Karpas-422 (cell line): Measurements from ENCODE around the gene TRUB1. TPM values are rescaled to one million over a fixed set of nuclear protein-coding genes. Genes with fewer than 3 reads are reported as not detected.

ENCODE experiments used
- DNase-seq: peaks from one replicate; pipeline ENCODE4 v3.0.0-alpha.2; 2015
- H2AFZ ChIP-seq: fragments of 200-600 bp; sonication (generic); 2 replicates; pipeline ENCODE4 v1.6.1; 2014; ENCODE audit warnings: antibody characterized with exemption, low read length, mixed read lengths
- H3K27ac ChIP-seq: fragments of 200-600 bp; sonication (generic); 2 replicates; pipeline ENCODE4 v1.5.1; 2014; ENCODE audit warnings: mild to moderate bottlenecking, low read length, moderate library complexity
- H3K27me3 ChIP-seq: fragments of 200-600 bp; sonication (generic); 2 replicates; pipeline ENCODE4 v1.6.1; 2014; ENCODE audit warnings: low read length, mixed read lengths
- H3K36me3 ChIP-seq: fragments of 200-600 bp; sonication (generic); 2 replicates; pipeline ENCODE4 v1.6.1; 2014; ENCODE audit warnings: low read length, mixed read lengths; ENCODE audit not compliant: insufficient read depth
- H3K4me1 ChIP-seq: fragments of 200-600 bp; sonication (generic); 2 replicates; pipeline ENCODE4 v1.6.1; 2014; ENCODE audit warnings: mild to moderate bottlenecking, low read length, mixed read lengths
- H3K4me2 ChIP-seq: fragments of 200-600 bp; sonication (generic); 2 replicates; pipeline ENCODE4 v1.6.1; 2014; ENCODE audit warnings: low read length, low read depth, mild to moderate bottlenecking; ENCODE audit not compliant: poor library complexity, severe bottlenecking
- H3K4me3 ChIP-seq: fragments of 200-600 bp; sonication (generic); 2 replicates; pipeline ENCODE4 v1.5.1; 2014; ENCODE audit warnings: mild to moderate bottlenecking, antibody characterized with exemption, low read length, mixed read lengths
- H3K79me2 ChIP-seq: fragments of 200-600 bp; sonication (generic); 2 replicates; pipeline ENCODE4 v1.6.1; 2014; ENCODE audit warnings: mild to moderate bottlenecking, low read length, mixed read lengths
- H3K9ac ChIP-seq: fragments of 200-600 bp; sonication (generic); 2 replicates; pipeline ENCODE4 v1.6.0; 2014; ENCODE audit warnings: low read length
- H3K9me2 ChIP-seq: fragments of 200-600 bp; sonication (generic), shearing (Covaris generic); replicated peaks from 2 replicates; pipeline ENCODE4 v1.6.0; 2014; ENCODE audit warnings: mild to moderate bottlenecking, low read length, moderate library complexity; ENCODE audit not compliant: insufficient read depth
- H3K9me3 ChIP-seq: fragments of 300-700, 200-600 bp; sonication (generic); 2 replicates; pipeline ENCODE4 v1.6.1; 2014; ENCODE audit warnings: low read length, mixed read lengths
- H4K20me1 ChIP-seq: fragments of 200-600 bp; sonication (generic); 2 replicates; pipeline ENCODE4 v1.6.1; 2014; ENCODE audit warnings: mild to moderate bottlenecking, antibody characterized with exemption, low read length, low read depth; ENCODE audit not compliant: insufficient read depth
- total RNA-seq: library from RNA; depleted of rRNA; stranded (reverse); fragments of >200 nt; shearing (Covaris generic); gene quantifications from 2 replicates; pipeline ENCODE4 v1.2.3, GENCODE V29; 2014; ENCODE audit warnings: low replicate concordance

The TRUB1 gene
- total RNA-seq, 1 experiment from 2014 or later = 31.6 TPM

DNA sequence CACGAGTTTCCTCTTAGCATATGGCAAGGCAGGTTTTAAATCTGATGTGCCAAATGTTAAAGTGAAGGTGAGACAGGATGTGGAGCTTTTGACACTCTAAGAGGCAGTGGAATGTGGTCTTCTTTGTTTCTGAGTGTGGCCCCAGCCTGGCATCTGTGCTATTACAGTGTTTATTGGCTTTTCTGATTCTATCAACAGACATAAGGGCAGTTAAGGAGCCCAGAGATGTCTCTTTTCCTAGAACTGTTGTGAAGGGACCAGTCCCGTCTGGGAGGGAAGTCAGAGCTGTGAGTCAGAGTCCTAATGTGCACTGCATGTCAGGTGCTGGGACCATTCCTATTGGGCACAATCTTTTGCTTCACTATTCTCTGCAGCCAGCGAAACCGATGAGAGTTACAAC, 32.5 kb downstream of the TRUB1 start:
- no peaks in the 10 kb centered on the region for H3K27me3 ChIP-seq
- peaks cover 61% of the 10 kb centered on the region for H3K79me2 ChIP-seq
- H3K4me1 ChIP-seq = no peaks in the 10 kb centered on the region
- no peak overlapping the region for H3K4me3 ChIP-seq
- no peak overlapping the region for H3K27ac ChIP-seq
- H3K4me2 ChIP-seq = no peak overlapping the region
- H3K9me3 ChIP-seq = no peaks in the 10 kb centered on the region
- peaks cover 14% of the 10 kb centered on the region; the same call in 1 of the 2 replicates for H3K36me3 ChIP-seq
- no peak overlapping the region for H3K9ac ChIP-seq
- H2AFZ ChIP-seq = no peak overlapping the region
- DNase-seq = no peak
- H3K9me2 ChIP-seq = no peaks in the 10 kb centered on the region
- no peaks in the 10 kb centered on the region for H4K20me1 ChIP-seq

DNA sequence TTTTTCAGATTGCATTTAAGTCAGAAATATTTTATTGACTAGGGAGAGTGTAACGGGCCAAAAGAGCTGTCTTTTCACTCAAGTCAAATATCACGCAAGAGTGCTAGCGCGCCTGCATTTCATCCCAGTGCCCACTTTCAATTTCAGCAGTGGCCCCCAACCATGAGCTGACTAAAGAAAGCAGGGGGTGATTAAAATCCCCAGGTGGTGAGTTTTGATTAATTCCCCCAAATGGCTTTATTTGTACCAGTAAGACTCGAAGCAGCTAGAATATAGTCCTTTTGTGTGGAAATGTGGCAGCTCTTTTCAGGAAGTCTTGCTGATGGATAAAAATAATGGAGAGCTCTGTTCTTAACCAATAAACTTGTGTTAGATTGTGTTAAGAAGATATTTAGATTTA, 35.3 kb downstream of the TRUB1 start:
- H3K27me3 ChIP-seq = no peaks in the 10 kb centered on the region
- no peaks in the 10 kb centered on the region for H3K9me3 ChIP-seq
- H3K4me2 ChIP-seq = no peak overlapping the region
- H3K9me2 ChIP-seq = no peaks in the 10 kb centered on the region
- H3K79me2 ChIP-seq = peaks cover 42% of the 10 kb centered on the region
- H3K4me3 ChIP-seq = no peak overlapping the region
- no peak overlapping the region for H3K27ac ChIP-seq
- no peak for DNase-seq
- peaks cover 19% of the 10 kb centered on the region; the same call in 1 of the 2 replicates for H3K36me3 ChIP-seq
- no peaks in the 10 kb centered on the region for H3K4me1 ChIP-seq
- no peak overlapping the region for H3K9ac ChIP-seq
- H4K20me1 ChIP-seq = no peaks in the 10 kb centered on the region
- no peak overlapping the region for H2AFZ ChIP-seq

DNA sequence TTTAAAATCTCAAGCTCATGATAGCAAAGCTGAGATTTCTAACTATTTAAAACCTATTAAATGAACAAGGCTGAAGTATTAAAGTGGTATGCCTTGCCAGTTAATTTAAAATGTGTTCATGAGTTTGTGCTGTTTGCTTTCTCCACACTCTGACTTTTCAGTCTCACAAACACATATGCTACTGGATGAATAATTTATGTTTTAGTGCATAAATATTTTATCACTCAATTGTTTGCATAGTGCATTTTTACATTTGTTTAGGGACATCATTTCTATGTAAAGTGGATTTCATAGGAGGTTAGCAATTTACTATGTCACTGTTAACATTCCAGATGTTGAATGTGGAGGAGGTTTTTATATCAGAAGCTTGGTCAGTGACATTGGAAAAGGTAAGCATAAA, 36.0 kb downstream of the TRUB1 start:
- Histone ChIP-seq H3K79me2 (peaks cover 39% of the 10 kb centered on the region), H3K4me1 (no peaks in the 10 kb centered on the region)

DNA sequence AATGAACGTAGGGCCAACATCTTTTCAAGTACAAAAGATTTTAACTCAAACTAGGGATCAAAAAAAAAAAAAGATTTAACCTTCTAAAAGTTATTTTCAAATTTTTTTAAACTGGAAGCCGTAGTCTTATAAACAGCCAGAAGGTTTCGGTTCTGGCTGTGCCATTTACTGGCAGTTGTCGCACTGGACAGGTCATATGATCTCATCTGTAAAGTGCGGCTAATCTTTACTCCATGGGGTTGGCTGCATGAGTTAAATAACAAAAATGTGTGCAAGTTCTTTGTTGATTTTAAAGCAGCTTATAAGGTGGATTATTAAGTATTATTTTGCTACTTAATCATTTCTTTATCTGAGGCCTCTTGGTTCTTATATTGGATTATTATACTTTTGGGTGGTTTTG, 36.6 kb downstream of the TRUB1 start:
- Histone ChIP-seq H3K27ac (no peak overlapping the region), H3K4me3 (no peak overlapping the region), H3K36me3 (peaks cover 19% of the 10 kb centered on the region; the same call in 1 of the 2 replicates), H2AFZ (no peak overlapping the region), H3K9ac (no peak overlapping the region), H4K20me1 (no peaks in the 10 kb centered on the region), H3K4me2 (no peak overlapping the region), H3K9me3 (no peaks in the 10 kb centered on the region), H3K27me3 (no peaks in the 10 kb centered on the region), H3K79me2 (peaks cover 35% of the 10 kb centered on the region), H3K9me2 (no peaks in the 10 kb centered on the region), H3K4me1 (no peaks in the 10 kb centered on the region)
- no peak for DNase-seq

More for the DNA sequence above, 36.0 kb downstream of the TRUB1 start:
- Histone ChIP-seq H2AFZ (no peak overlapping the region), H3K27me3 (no peaks in the 10 kb centered on the region), H3K9me3 (no peaks in the 10 kb centered on the region), H3K9ac (no peak overlapping the region), H4K20me1 (no peaks in the 10 kb centered on the region), H3K4me2 (no peak overlapping the region), H3K36me3 (peaks cover 19% of the 10 kb centered on the region; the same call in 1 of the 2 replicates), H3K9me2 (no peaks in the 10 kb centered on the region), H3K4me3 (no peak overlapping the region), H3K27ac (no peak overlapping the region)
- DNase-seq = no peak

DNA sequence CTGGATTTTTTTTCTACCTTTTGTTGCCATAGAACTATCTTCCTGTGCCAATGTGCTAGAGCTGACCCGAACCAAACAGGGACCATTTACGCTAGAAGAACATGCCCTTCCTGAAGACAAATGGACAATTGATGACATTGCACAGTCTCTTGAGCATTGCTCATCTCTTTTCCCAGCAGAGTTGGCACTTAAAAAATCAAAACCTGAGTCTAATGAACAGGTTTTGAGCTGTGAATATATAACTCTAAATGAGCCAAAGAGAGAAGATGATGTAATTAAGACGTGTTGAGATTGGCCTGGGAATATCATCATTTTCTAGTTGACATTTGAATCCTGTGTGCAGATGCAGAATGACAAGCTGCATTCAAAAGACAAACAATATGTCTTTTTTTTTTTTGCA, 37.1 kb downstream of the TRUB1 start:
- peaks cover 34% of the 10 kb centered on the region for H3K79me2 ChIP-seq
- H3K4me2 ChIP-seq = no peak overlapping the region
- no peaks in the 10 kb centered on the region for H3K9me2 ChIP-seq
- no peaks in the 10 kb centered on the region for H3K9me3 ChIP-seq
- no peaks in the 10 kb centered on the region for H4K20me1 ChIP-seq
- H3K4me1 ChIP-seq = no peaks in the 10 kb centered on the region
- H3K27ac ChIP-seq = no peak overlapping the region
- peaks cover 19% of the 10 kb centered on the region; the same call in 1 of the 2 replicates for H3K36me3 ChIP-seq
- no peaks in the 10 kb centered on the region for H3K27me3 ChIP-seq
- no peak overlapping the region for H3K4me3 ChIP-seq
- H2AFZ ChIP-seq = no peak overlapping the region
- DNase-seq = no peak
- H3K9ac ChIP-seq = no peak overlapping the region

DNA sequence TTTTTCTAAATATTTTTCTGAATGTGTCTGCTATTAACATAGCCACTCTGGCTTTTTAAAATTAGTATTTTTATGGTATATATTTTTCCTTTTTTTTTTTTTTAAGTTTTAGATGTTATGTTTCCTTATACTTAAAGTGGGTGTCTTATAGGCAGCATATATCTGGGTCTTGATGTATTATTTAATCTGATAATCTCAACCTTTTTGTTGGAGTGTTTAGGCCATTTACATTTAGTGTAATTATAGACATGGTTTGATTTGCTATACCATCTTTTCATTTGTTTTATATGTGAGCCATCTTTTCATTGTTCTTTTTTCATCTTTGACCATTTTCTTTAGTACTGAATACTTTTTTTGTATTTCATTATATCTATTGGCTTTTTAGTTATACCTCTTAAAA, 45.0 kb downstream of the TRUB1 start:
- H3K9me3 ChIP-seq = peaks cover 18% of the 10 kb centered on the region
- H2AFZ ChIP-seq = no peak overlapping the region
- H3K79me2 ChIP-seq = peaks cover 11% of the 10 kb centered on the region; the same call in 1 of the 2 replicates
- H3K9ac ChIP-seq = no peak overlapping the region
- H3K27ac ChIP-seq = no peak overlapping the region
- no peak overlapping the region for H3K4me3 ChIP-seq
- peaks cover 38% of the 10 kb centered on the region for H3K36me3 ChIP-seq
- H3K4me1 ChIP-seq = no peaks in the 10 kb centered on the region
- no peak overlapping the region for H3K4me2 ChIP-seq
- no peaks in the 10 kb centered on the region for H3K27me3 ChIP-seq
- DNase-seq = no peak
- H3K9me2 ChIP-seq = no peaks in the 10 kb centered on the region
- H4K20me1 ChIP-seq = no peaks in the 10 kb centered on the region

DNA sequence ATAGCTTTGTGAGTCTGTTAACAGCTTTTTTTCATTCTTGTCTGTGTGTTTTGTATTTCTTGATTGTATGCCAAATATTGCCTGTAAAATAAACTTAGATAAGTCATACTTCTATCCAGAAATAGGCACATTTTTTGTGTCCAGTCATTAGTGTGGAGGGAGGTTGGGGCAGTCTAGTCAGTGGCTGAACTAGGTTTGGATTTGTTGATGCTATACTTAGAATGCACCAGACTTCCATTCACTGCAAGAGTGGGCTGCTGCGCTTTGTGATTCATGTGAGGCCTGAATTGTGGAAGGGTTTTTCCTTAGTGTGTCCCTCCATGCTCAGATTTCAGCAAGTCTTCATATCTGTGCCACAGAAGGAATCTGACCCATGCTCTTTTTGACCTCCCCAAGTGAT, 50.0 kb downstream of the TRUB1 start:
- DNase-seq = no peak
- Histone ChIP-seq H3K27ac (no peak overlapping the region), H3K4me1 (no peaks in the 10 kb centered on the region)

DNA sequence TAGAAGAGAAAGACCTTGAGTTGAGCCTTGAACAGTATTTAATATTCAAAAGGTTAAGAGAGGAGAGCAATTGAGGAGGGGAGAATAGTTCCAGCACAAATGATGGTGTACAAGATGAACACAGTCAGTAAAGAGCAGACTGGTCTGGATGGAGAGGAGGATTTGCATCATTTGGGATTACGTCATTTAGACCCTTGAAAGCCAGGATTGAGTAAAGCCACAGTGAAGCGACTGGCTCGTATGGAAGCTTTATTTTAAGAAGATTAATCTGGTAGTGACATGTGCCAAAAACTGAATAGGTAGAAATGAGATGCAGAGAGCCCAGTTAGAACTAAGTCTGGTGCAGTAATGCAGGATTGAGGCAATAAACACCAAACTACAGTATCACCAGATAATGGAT, 52.6 kb downstream of the TRUB1 start:
- H3K27me3 ChIP-seq = no peaks in the 10 kb centered on the region
- H3K79me2 ChIP-seq = peaks cover 3% of the 10 kb centered on the region; the same call in 1 of the 2 replicates
- no peaks in the 10 kb centered on the region for H3K36me3 ChIP-seq
- H2AFZ ChIP-seq = no peak overlapping the region
- H3K27ac ChIP-seq = no peak overlapping the region
- H3K4me1 ChIP-seq = no peaks in the 10 kb centered on the region
- H3K9ac ChIP-seq = no peak overlapping the region
- no peaks in the 10 kb centered on the region for H4K20me1 ChIP-seq
- no peaks in the 10 kb centered on the region for H3K9me3 ChIP-seq
- H3K9me2 ChIP-seq = no peaks in the 10 kb centered on the region
- no peak overlapping the region for H3K4me3 ChIP-seq
- no peak for DNase-seq
- no peak overlapping the region for H3K4me2 ChIP-seq

More for the DNA sequence above, 50.0 kb downstream of the TRUB1 start:
- Histone ChIP-seq H3K79me2 (peaks cover 9% of the 10 kb centered on the region; the same call in 1 of the 2 replicates), H3K9me2 (no peaks in the 10 kb centered on the region), H3K27me3 (no peaks in the 10 kb centered on the region), H3K9ac (no peak overlapping the region), H2AFZ (no peak overlapping the region), H3K36me3 (peaks cover 20% of the 10 kb centered on the region), H3K4me2 (no peak overlapping the region), H4K20me1 (no peaks in the 10 kb centered on the region), H3K4me3 (no peak overlapping the region), H3K9me3 (peaks cover 10% of the 10 kb centered on the region)

DNA sequence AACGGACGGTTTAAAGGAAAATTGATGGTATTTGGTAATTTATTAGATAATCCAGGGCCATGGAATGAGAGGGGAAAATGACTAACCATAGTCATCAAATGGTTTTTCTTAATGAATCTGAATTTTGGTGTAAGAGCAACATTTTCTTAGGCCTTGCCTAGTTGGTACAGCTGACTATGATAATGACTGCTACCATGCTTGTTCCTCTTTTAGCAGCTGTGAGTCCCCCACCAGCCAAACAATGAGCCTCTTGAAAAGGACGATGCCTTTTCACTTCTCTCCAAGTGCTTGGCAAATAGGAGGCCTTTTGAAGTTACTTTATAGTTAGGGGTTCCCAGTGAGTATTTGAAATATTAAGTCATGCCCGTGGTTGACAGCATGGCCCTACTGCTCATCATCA, 53.0 kb downstream of the TRUB1 start:
- Histone ChIP-seq H3K36me3 (no peaks in the 10 kb centered on the region), H3K9ac (no peak overlapping the region), H2AFZ (no peak overlapping the region), H3K27ac (no peak overlapping the region), H3K4me2 (no peak overlapping the region), H4K20me1 (no peaks in the 10 kb centered on the region), H3K79me2 (peaks cover 3% of the 10 kb centered on the region; the same call in 1 of the 2 replicates), H3K27me3 (no peaks in the 10 kb centered on the region), H3K4me1 (no peaks in the 10 kb centered on the region), H3K4me3 (no peak overlapping the region), H3K9me2 (no peaks in the 10 kb centered on the region), H3K9me3 (no peaks in the 10 kb centered on the region)
- DNase-seq = no peak
